Brain microvascular endothelial cell (primary cell): ENCODE data around the gene PI4K2A.

Experiments used
- DNase-seq: peaks from one replicate; pipeline ENCODE4 v3.0.0-alpha.2; 2020
- H3K27ac ChIP-seq: fragments of 250-450 bp; sonication (Bioruptor Pico); 2 replicates; pipeline ENCODE4 v1.5.1; 2020; ENCODE audit warnings: mild to moderate bottlenecking, moderate library complexity
- H3K27me3 ChIP-seq: fragments of 250-450 bp; sonication (Bioruptor Pico); replicated peaks from 2 replicates; pipeline ENCODE4 v1.5.1; 2020; ENCODE audit warnings: mild to moderate bottlenecking
- H3K36me3 ChIP-seq: fragments of 250-450 bp; sonication (Bioruptor Pico); replicated peaks from 2 replicates; pipeline ENCODE4 v1.5.1; 2020; ENCODE audit warnings: mild to moderate bottlenecking
- H3K4me3 ChIP-seq: 2 replicates; pipeline ENCODE4 v1.5.1; 2011; ENCODE audit warnings: low read depth, mild to moderate bottlenecking, control low read depth, low read length, moderate library complexity
- in situ Hi-C: cut with HindIII; loops from 2 replicates; pipeline ENCODE4 v1.10.0; 2017; ENCODE audit warnings: low sequenced_read_pairs, low pct_ligation_motif_present
- TF ChIP-seq, protein P1 (sequence below): IDR thresholded peaks from 2 replicates; pipeline ENCODE4 v1.5.1; 2011; ENCODE audit warnings: low read depth, mild to moderate bottlenecking, moderate library complexity, low read length, control low read depth, inconsistent platforms; ENCODE audit errors: missing control alignments

The PI4K2A gene

DNA sequence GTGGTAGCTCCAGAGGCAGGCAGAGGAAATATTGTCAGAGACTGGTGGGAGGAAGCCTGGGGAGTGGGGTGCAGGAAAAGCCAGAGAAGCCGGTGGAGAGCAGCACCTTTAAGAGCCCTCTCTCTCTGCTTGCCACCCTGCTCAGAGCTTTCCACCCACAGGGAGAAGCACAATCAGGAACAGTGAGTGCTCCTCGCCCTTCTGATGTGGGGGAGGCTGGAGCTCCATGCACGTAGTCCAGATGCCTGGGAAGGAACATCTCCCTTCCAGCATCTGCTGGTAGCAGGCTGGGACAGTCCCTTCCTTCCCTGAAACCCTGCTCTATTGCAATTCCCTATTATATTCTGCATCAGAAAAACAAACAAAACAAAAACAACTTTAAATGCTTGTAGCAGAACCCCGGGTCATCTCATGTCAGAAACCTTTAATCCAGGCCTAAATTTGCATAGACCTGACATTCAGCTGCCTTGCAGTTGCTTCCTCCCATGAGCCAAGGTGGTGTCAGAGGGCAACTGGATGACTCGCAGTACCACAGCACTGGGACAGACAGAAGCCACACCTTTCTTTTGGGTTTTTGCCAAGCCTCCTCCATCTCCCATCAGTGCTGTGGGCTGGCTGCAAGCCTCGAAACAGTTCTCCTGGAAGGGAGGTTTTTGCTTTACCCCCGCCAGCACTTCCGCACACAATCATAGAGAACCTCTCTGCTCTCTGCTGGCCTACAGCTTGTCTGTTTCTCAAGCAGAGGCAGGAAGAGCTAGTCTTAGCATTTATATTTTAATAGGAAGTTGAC, 33.5 kb downstream of the PI4K2A start:
- H3K27me3 ChIP-seq, result no peaks in the 10 kb centered on the region
- in situ Hi-C loops, result no loop called here
- DNase-seq, result peak; percentile 25
- H3K4me3 ChIP-seq, result no peak overlapping the region
- H3K27ac ChIP-seq, result no peak overlapping the region
- peaks cover 39% of the 10 kb centered on the region for H3K36me3 ChIP-seq
- TF ChIP-seq, protein P1, sequence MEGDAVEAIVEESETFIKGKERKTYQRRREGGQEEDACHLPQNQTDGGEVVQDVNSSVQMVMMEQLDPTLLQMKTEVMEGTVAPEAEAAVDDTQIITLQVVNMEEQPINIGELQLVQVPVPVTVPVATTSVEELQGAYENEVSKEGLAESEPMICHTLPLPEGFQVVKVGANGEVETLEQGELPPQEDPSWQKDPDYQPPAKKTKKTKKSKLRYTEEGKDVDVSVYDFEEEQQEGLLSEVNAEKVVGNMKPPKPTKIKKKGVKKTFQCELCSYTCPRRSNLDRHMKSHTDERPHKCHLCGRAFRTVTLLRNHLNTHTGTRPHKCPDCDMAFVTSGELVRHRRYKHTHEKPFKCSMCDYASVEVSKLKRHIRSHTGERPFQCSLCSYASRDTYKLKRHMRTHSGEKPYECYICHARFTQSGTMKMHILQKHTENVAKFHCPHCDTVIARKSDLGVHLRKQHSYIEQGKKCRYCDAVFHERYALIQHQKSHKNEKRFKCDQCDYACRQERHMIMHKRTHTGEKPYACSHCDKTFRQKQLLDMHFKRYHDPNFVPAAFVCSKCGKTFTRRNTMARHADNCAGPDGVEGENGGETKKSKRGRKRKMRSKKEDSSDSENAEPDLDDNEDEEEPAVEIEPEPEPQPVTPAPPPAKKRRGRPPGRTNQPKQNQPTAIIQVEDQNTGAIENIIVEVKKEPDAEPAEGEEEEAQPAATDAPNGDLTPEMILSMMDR, result no peak

DNA sequence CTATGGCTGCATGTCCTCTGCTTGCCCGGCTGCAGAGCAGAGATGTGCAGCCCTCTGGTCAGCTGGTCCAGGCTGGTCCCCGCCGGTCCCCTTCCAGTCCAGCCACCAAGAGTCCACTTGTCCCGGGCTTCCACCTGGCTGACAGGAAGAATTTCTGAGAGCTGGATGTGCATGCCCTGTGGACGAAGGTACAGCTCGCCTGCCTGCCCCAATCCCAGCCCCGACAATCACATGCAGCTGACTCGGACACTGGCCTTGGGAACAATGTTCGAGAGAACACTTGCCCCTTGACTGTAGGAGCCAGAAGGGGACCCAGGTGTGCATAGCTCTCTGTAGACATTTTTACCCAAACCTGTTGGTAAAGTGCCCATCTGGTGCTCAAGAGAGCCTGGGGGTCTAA, 34.8 kb downstream of the PI4K2A start:
- DNase-seq, result no peak
- peaks cover 32% of the 10 kb centered on the region for H3K36me3 ChIP-seq
- TF ChIP-seq, protein P1, result no peak
- H3K4me3 ChIP-seq, result no peak overlapping the region
- no peaks in the 10 kb centered on the region for H3K27me3 ChIP-seq
- in situ Hi-C loops, result no loop called here
- no peak overlapping the region for H3K27ac ChIP-seq

DNA sequence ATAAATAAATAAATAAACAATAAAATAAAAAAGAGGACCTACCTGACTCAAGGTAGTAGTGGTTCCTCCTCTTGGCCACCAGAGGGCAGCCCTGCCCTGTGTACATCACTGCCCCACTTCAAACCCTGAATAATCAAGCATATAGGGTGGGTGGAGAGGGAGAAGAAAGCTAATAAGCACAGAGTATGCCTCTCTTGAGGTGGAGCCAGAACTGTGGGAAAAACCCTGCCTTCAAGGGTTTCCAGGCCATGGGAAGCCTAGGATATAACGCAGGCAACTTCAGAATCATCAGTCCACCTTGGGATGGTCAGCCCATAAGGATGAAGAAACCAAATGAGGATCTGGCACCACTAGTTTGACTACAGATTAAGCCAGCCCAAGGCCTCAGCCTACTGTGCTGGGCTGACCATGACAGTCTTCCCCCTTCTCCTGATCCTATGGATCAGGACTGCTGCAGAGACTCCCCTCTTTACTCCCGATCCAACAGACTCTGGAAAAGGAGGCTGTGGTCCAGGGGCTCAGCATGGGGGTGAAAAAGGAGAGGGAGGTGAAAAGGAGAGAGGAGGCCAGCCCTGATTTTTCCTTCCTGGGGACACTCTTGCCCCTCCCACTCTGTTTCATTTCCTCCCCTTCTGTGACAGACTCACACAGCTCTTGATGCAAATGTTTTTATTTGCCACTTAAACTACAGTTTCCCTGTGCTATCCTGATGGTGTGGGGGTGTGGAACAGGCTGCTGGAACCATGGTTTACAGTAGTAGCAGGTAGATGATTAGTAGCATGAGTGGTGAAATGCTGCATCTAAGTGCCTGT, 36.5 kb downstream of the PI4K2A start:
- H3K27ac ChIP-seq, result no peak overlapping the region
- H3K36me3 ChIP-seq, result peaks cover 23% of the 10 kb centered on the region
- no peak overlapping the region for H3K4me3 ChIP-seq
- TF ChIP-seq, protein P1, result peak; percentile 89
- no peak for DNase-seq
- in situ Hi-C loops, result no loop called here
- H3K27me3 ChIP-seq, result no peaks in the 10 kb centered on the region

DNA sequence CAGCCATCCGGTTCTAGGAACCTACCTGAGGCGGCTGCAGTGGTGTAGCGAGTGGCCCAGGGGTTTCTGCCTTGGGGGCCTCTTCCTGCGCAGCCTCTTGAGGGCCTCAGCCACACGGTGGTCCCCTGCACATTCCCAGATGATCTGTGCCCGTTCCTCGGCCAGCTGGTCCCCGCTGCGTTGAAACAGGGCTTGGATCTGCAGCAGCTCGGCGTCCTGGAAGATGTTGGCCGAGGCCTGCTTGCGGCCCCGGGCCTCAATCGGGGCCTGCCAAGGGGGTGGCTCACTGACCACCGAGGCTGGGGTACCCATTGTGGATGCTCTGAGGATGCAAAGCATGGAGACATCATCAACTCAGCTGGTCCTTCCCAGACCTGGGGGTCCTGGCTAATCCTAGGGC, 39.1 kb downstream of the PI4K2A start:
- Histone ChIP-seq H3K36me3 (peaks cover 15% of the 10 kb centered on the region), H3K4me3 (no peak overlapping the region), H3K27ac (no peak overlapping the region), H3K27me3 (no peaks in the 10 kb centered on the region)
- TF ChIP-seq, protein P1, result no peak
- no peak for DNase-seq
- in situ Hi-C loops, result no loop called here

DNA sequence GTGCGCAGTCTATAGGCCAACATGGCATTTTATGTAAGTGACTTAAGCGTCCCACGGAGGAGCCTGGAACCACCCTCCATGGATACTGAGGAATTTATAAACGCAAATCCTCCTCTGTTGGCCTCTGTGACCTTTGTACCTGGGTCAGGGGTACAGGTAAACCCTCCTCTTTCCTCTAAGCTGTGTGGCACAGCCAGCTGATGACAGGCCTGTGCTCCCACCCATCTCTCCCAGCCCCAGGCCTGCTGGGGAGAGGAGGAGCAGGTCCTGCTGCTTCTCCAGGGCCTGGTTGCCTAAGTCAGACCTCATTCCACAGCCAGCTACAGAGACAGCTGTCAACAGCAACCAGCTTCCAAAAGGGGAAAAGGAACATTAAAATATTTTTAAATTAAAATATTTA, 41.6 kb downstream of the PI4K2A start:
- no peaks in the 10 kb centered on the region for H3K36me3 ChIP-seq
- H3K27me3 ChIP-seq, result no peaks in the 10 kb centered on the region
- no peak overlapping the region for H3K4me3 ChIP-seq
- in situ Hi-C loops, result no loop called here
- no peak overlapping the region for H3K27ac ChIP-seq
- TF ChIP-seq, protein P1, result no peak
- no peak for DNase-seq
